Activated T-helper 17 cell treated with anti-CD3 and anti-CD28 coated beads, Interleukin-2, amount 50 U/mL, for 72 hours (primary cell): ENCODE measurements around the gene KCNQ1. TPM values are rescaled to one million over a fixed set of nuclear protein-coding genes. Genes with fewer than 3 reads are reported as not detected.
"Not testable (repeated sequence)": the region's sequence is repeated elsewhere in the genome, so short reads cannot be mapped to it uniquely, and the experiment has no call there.

Experiments used
- ATAC-seq: fragments of 150-1000 bp; cut with Tn5 transposase; replicated peaks from 2 replicates; pipeline ENCODE4 v1.10.0; 2021; ENCODE audit warnings: mild to moderate bottlenecking, moderate library complexity
- H3K27ac Mint-ChIP-seq: one replicate; pipeline ENCODE4 v1.8.0; 2022; ENCODE audit warnings: mixed read lengths
- H3K27me3 Mint-ChIP-seq: one replicate; pipeline ENCODE4 v1.8.0; 2022; ENCODE audit warnings: mixed read lengths
- H3K36me3 Mint-ChIP-seq: one replicate; pipeline ENCODE4 v1.8.0; 2022; ENCODE audit warnings: low read depth, mild to moderate bottlenecking, mixed read lengths
- H3K4me1 Mint-ChIP-seq: one replicate; pipeline ENCODE4 v1.8.0; 2022; ENCODE audit warnings: mixed read lengths
- H3K4me3 Mint-ChIP-seq: one replicate; pipeline ENCODE4 v1.8.0; 2022; ENCODE audit warnings: mild to moderate bottlenecking, mixed read lengths
- H3K9me3 Mint-ChIP-seq: one replicate; pipeline ENCODE4 v1.8.0; 2022; ENCODE audit warnings: mixed read lengths
- total RNA-seq, 2 donors: library from RNA; stranded (reverse); gene quantifications; one replicate each; pipeline ENCODE4 v1.2.3, GENCODE V29; 2022

The KCNQ1 gene
- total RNA-seq, 2 donors from 2014 or later = 7.0 to 9.7 TPM

- H3K9me3 Mint-ChIP-seq = peaks cover 4% of the 10 kb centered on the region
- peaks cover 17% of the 10 kb centered on the region for H3K36me3 Mint-ChIP-seq
- no peak overlapping the region for H3K4me3 Mint-ChIP-seq
- no peaks in the 10 kb centered on the region for H3K27me3 Mint-ChIP-seq
- no peak overlapping the region for H3K27ac Mint-ChIP-seq
- ATAC-seq = no peak
- no peaks in the 10 kb centered on the region for H3K4me1 Mint-ChIP-seq
Observed at GRCh38 chr11:2594267-2594666, 149.5 kb downstream of the KCNQ1 start.

DNA sequence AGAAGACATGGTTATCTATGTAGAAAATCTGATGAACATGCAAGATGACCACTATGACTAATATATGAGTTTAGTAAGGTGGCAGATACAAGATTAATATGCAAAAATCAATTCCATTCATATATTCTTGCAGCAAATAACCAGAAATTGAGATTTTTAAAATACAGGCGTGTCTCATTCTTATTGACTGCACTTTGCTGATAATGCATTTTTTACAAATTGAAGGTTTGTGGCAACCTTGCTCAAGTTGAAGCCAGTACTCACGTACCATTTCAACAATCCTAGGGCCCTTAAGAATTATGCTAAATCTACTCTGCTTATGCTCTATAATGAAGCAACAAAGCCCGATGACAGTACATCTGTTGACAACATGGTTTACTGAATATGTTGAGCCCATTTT, 150.4 kb downstream of the KCNQ1 start:
- Mint-ChIP-seq H3K4me3 (no peak overlapping the region), H3K27ac (no peak overlapping the region), H3K27me3 (no peaks in the 10 kb centered on the region), H3K36me3 (peaks cover 17% of the 10 kb centered on the region), H3K4me1 (no peaks in the 10 kb centered on the region), H3K9me3 (peaks cover 4% of the 10 kb centered on the region)
- ATAC-seq = no peak

DNA sequence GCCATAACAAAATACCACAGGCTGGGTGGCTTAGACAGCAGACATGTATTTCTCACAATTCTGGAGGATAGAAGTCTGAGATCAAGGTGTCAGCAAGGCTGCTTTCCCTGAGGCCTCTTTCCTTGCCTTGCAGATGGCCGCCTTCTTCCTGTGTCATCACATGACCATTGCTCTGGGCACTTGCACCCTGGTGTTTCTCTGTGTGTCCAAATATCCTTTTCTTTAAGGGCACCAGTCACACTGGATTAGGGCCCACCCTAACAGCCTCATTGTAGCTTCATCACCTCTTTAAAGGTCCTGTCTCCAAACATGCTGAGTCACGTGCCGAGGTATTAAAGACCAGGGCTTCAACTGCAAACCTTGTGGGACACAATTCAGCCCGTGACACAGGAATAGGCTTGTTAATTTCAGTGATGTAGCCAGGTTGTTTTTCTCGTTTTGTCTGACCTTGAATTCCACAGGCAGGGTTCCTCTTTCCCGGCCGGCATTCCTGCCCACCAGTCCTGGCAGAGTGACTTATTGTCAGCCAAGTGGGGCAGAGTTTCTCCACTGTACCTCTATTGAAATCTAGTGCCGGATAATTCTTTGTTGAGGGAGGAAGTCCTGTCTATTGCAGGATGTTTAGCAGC, 154.9 kb downstream of the KCNQ1 start:
- Mint-ChIP-seq H3K36me3 (peaks cover 8% of the 10 kb centered on the region), H3K4me3 (no peak overlapping the region), H3K27ac (no peak overlapping the region), H3K9me3 (peaks cover 4% of the 10 kb centered on the region), H3K27me3 (no peaks in the 10 kb centered on the region), H3K4me1 (no peaks in the 10 kb centered on the region)
- ATAC-seq = no peak

GRCh38 chr11:2609345-2609744, 164.5 kb downstream of the KCNQ1 start:
- Mint-ChIP-seq H3K36me3 (peaks cover 6% of the 10 kb centered on the region), H3K27ac (no peak overlapping the region), H3K4me3 (no peak overlapping the region), H3K9me3 (peaks cover 6% of the 10 kb centered on the region), H3K27me3 (no peaks in the 10 kb centered on the region), H3K4me1 (no peaks in the 10 kb centered on the region)
- ATAC-seq = no peak

DNA sequence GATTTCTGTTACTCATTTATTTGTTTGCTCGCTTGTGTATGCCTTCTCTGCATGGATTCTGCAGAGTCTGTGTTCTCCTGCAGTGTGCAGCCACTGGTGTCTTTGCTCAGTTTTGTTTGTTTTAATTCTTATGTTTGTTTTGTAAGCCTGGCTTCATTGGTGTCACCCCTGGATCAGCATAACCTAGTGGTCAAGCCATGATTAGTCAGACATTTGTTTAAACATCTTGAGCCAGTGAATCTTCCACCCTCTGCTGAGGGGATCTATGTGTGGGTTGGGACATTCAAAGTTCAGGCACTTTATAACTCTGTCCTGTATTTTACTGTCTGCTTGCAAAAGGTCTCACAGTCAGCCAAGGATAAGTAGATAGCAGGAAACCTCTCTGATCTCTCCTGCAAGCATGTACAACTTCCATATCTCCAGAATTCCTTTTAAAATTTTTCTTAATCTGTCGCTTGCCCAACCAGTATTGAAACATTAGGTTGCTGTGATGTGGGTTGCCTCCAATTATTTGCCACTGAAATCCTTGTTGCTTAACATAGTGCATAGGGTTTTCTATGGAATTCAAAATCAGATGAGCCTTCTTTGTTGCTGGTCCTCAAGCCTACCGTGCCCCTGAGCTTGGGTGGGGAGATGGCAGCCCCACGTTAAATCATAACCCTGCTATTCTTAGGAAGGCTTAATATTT, 168.2 kb downstream of the KCNQ1 start:
- H3K4me1 Mint-ChIP-seq = no peaks in the 10 kb centered on the region
- ATAC-seq = no peak
- no peak overlapping the region for H3K27ac Mint-ChIP-seq
- peaks cover 6% of the 10 kb centered on the region for H3K36me3 Mint-ChIP-seq
- H3K27me3 Mint-ChIP-seq = no peaks in the 10 kb centered on the region
- H3K9me3 Mint-ChIP-seq = peaks cover 6% of the 10 kb centered on the region
- H3K4me3 Mint-ChIP-seq = no peak overlapping the region

DNA sequence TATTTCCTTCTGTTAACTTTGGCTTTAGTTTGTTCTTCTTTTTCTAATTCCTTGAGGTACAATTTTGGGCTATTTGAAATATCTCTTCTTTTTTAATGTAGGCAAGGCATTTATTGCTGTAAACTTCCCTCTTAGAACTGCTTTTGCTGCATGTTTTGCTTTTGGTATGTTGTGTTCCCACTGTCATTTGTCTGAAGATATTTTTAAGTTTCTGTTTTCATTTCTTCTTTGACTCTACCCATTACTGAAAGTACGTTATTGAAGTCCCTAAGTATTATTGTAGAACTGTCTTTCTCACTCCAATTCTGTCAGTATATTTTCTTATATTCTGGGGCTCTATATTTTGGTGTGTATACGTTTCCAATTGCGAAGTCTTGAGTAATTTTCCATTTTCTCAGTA, 177.1 kb downstream of the KCNQ1 start:
- peaks cover 7% of the 10 kb centered on the region for H3K36me3 Mint-ChIP-seq
- no peaks in the 10 kb centered on the region for H3K4me1 Mint-ChIP-seq
- H3K27ac Mint-ChIP-seq = no peak overlapping the region
- H3K9me3 Mint-ChIP-seq = no peaks in the 10 kb centered on the region
- no peak overlapping the region for H3K4me3 Mint-ChIP-seq
- H3K27me3 Mint-ChIP-seq = no peaks in the 10 kb centered on the region
- ATAC-seq = no peak

GRCh38 chr11:2625183-2625582, 180.4 kb downstream of the KCNQ1 start:
- H3K27me3 Mint-ChIP-seq = no peaks in the 10 kb centered on the region

DNA sequence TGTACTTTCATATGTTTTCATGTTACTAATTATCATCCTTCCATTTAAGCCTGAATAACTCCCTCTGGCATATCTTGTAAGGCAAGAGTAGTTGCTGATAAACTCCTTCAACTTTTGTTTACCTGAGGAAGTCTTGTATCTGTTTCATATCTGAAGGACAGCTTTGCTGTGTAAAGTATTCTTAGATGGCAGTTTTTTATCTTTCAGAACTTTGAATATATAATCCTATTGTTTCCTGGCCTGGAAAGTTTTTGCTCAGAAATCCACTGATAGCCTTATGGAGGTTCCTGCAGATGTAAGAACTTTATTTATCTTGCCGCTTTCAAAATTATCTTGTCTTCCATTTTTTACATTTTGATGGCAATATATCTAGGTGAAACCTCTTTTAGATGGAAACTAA, 185.9 kb downstream of the KCNQ1 start:
- Mint-ChIP-seq H3K4me1 (no peaks in the 10 kb centered on the region), H3K27ac (no peak overlapping the region), H3K36me3 (peaks cover 18% of the 10 kb centered on the region), H3K4me3 (no peak overlapping the region), H3K9me3 (peaks cover 28% of the 10 kb centered on the region), H3K27me3 (no peaks in the 10 kb centered on the region)
- no peak for ATAC-seq

More at GRCh38 chr11:2625183-2625582, 180.4 kb downstream of the KCNQ1 start:
- H3K36me3 Mint-ChIP-seq = peaks cover 7% of the 10 kb centered on the region
- H3K27ac Mint-ChIP-seq = no peak overlapping the region
- H3K9me3 Mint-ChIP-seq = peaks cover 4% of the 10 kb centered on the region
- no peak overlapping the region for H3K4me3 Mint-ChIP-seq
- no peaks in the 10 kb centered on the region for H3K4me1 Mint-ChIP-seq
- no peak for ATAC-seq

DNA sequence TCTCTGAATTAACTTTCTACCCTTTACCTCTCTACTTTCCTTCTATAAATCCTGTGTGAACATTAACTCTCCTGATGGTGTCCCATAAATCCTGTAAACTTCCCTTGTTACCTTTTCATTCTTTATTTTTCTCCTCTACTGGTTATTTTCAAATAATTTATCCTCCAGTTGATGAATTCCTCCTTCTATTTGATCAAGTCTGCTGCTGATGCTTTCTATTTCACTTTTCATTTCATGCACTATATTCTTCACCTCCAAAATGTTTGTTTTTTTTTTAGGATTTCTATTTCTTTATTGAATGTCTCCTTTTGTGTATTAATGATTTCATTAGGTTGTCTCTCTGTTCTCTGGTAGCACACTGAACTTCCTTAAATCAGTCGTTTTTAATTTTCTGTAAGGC, 186.4 kb downstream of the KCNQ1 start:
- no peak overlapping the region for H3K4me3 Mint-ChIP-seq
- no peaks in the 10 kb centered on the region for H3K4me1 Mint-ChIP-seq
- ATAC-seq = no peak
- peaks cover 28% of the 10 kb centered on the region for H3K9me3 Mint-ChIP-seq
- no peaks in the 10 kb centered on the region for H3K27me3 Mint-ChIP-seq
- H3K36me3 Mint-ChIP-seq = peaks cover 18% of the 10 kb centered on the region
- no peak overlapping the region for H3K27ac Mint-ChIP-seq

GRCh38 chr11:2639763-2640162, 195.0 kb downstream of the KCNQ1 start:
- not testable (repeated sequence) for H3K27ac Mint-ChIP-seq, ATAC-seq, H3K27me3 Mint-ChIP-seq, H3K4me1 Mint-ChIP-seq, H3K4me3 Mint-ChIP-seq
- peaks cover 32% of the 10 kb centered on the region for H3K9me3 Mint-ChIP-seq
- H3K36me3 Mint-ChIP-seq = peaks cover 51% of the 10 kb centered on the region

GRCh38 chr11:2641623-2642022, 196.8 kb downstream of the KCNQ1 start:
- H3K27ac Mint-ChIP-seq = no peak overlapping the region
- H3K4me1 Mint-ChIP-seq = no peaks in the 10 kb centered on the region
- no peak for ATAC-seq
- no peaks in the 10 kb centered on the region for H3K27me3 Mint-ChIP-seq
- H3K4me3 Mint-ChIP-seq = no peak overlapping the region
- peaks cover 32% of the 10 kb centered on the region for H3K9me3 Mint-ChIP-seq
- H3K36me3 Mint-ChIP-seq = peaks cover 51% of the 10 kb centered on the region

GRCh38 chr11:2643746-2644145, 198.9 kb downstream of the KCNQ1 start:
- H3K27me3 Mint-ChIP-seq = no peaks in the 10 kb centered on the region
- H3K4me3 Mint-ChIP-seq = no peak overlapping the region
- H3K36me3 Mint-ChIP-seq = peaks cover 50% of the 10 kb centered on the region
- peaks cover 35% of the 10 kb centered on the region for H3K9me3 Mint-ChIP-seq
- no peaks in the 10 kb centered on the region for H3K4me1 Mint-ChIP-seq
- no peak overlapping the region for H3K27ac Mint-ChIP-seq
- ATAC-seq = no peak

GRCh38 chr11:2644844-2645778, 200.3 kb downstream of the KCNQ1 start:
- Mint-ChIP-seq H3K27me3 (no peaks in the 10 kb centered on the region), H3K36me3 (peaks cover 43% of the 10 kb centered on the region), H3K4me3 (no peak overlapping the region), H3K27ac (no peak overlapping the region), H3K9me3 (peaks cover 46% of the 10 kb centered on the region), H3K4me1 (no peaks in the 10 kb centered on the region)
- ATAC-seq = no peak

DNA sequence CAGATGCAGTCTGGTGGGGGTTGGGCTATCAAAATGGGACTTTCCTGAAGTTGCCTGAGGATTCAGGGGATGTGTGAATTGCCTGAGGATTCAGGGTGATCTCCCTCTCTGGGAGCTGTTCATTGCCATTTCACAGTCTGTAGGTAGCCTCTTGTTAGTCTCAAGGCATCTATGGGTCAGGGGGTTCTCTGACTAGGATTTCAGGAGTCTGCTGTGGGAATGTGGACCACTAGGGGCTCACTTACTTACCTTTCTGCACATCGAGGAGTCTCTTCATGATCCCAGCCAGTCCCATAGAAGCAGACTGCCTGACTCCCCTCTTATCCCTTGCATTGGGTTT, 200.9 kb downstream of the KCNQ1 start:
- Mint-ChIP-seq H3K27ac (no peak overlapping the region), H3K27me3 (no peaks in the 10 kb centered on the region), H3K36me3 (peaks cover 37% of the 10 kb centered on the region), H3K9me3 (peaks cover 44% of the 10 kb centered on the region), H3K4me3 (no peak overlapping the region), H3K4me1 (no peaks in the 10 kb centered on the region)
- no peak for ATAC-seq

DNA sequence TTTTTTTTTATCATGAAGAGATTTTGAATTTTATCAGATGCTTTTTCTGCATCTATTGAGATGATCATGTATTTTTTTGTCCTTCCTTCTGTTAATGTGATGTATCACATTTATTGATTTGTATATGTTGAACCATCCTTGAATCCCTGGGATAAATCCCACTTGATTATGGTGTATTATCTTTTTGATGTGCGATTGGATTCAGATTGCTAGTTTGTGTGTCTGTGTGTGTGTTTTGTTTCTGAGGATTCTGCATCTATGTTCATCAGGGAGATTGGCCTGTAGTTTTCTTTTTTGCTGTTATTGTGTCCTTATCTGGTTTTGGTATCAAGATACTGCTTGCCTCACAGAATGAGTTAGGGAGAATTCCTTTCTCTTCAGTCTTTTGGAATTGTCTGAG, 202.4 kb downstream of the KCNQ1 start:
- ATAC-seq = no peak
- H3K36me3 Mint-ChIP-seq = peaks cover 23% of the 10 kb centered on the region
- peaks cover 42% of the 10 kb centered on the region for H3K9me3 Mint-ChIP-seq
- H3K27me3 Mint-ChIP-seq = no peaks in the 10 kb centered on the region
- H3K4me1 Mint-ChIP-seq = no peaks in the 10 kb centered on the region
- H3K4me3 Mint-ChIP-seq = no peak overlapping the region
- no peak overlapping the region for H3K27ac Mint-ChIP-seq
